ENCODE results near the gene OAT.

DNA sequence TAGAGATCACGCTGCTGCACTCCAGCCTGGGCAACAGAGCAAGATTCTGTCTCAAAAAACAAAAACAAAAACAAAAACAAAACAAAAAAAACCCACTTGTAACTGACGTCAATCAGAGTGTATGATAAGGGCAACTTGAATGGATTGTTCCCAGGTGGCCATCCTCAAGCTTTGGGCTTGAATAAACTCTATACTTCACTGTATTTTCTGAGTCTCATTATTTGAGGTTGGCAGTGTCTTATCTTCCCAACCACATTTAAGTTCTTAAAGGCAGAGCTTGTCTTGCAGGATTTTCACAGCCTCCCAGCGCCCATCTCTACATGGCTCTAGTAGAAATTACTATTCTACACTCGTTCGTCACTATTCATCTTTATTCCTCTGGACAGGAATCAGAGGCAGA lies 5.1 kb upstream of the OAT start:
- TF ChIP-seq EZH2 (IDR thresholded peaks at IDR 0.05; ENCODE audit: insufficient read depth, poor library complexity, severe bottlenecking): no peak
- TF ChIP-seq EZH2phosphoT487 (IDR thresholded peaks at IDR 0.05; ENCODE audit: insufficient read depth, low read depth): no peak

All from GM23248 (cell line).